ENCODE results near the gene RHBDF1. TPM values are rescaled to one million over a fixed set of nuclear protein-coding genes. Genes with fewer than 3 reads are reported as not detected.
A peak's percentile ranks its signal among the peaks of the same experiment; 100 is the strongest.

The RHBDF1 gene
- total and polyA plus RNA-seq, 9 of the 15 experiments (the other 6 are each of a cell fraction or from before 2014, with no cell fraction given): 1.0 to 8.2 (median 4.2) TPM

DNA sequence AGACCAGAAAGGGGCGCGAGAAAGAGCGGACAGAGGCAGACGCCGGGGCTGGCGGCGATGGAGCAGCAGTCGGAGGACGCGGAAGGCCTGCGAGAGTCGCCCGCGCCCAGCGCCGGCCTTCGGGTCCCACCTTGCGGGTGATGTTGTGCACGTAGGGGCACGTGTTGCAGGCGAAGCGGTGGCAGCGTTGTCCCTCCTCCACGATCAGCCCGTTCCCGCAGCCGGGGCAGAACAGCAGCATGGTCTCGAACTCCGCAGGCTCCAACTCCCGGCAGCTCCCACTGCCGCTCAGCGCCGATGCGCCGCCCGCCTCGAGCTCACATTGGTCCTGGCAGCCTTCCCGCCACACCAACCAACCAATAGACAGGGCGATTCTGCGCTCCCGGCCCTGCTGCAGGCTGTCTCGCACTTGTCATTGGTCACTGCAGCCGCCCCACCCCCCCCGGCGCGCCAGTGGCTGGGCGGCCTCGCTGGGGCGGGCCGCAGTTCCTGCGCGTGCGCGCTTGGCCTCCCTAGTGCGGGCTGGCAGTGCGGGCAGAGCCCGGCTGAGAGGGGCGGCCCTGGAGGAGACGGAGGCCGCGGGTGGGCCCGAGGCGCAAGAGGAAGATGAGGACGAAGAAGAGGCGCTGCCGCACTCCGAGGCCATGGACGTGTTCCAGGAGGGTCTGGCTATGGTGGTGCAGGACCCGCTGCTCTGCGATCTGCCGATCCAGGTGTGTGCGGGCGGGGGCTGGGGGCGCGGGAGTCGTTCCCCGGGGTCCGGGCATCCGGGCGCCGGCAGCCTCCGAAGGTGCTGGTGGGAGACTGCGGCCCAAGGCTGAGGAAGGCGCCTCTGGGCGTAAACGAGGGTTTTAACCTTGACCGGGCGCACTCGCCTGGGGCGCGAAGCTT, 18.8 kb downstream of the RHBDF1 start, which contains the start of the genes POLR3K and SNRNP25 (continued):
- TF ChIP-seq, protein P1, sequence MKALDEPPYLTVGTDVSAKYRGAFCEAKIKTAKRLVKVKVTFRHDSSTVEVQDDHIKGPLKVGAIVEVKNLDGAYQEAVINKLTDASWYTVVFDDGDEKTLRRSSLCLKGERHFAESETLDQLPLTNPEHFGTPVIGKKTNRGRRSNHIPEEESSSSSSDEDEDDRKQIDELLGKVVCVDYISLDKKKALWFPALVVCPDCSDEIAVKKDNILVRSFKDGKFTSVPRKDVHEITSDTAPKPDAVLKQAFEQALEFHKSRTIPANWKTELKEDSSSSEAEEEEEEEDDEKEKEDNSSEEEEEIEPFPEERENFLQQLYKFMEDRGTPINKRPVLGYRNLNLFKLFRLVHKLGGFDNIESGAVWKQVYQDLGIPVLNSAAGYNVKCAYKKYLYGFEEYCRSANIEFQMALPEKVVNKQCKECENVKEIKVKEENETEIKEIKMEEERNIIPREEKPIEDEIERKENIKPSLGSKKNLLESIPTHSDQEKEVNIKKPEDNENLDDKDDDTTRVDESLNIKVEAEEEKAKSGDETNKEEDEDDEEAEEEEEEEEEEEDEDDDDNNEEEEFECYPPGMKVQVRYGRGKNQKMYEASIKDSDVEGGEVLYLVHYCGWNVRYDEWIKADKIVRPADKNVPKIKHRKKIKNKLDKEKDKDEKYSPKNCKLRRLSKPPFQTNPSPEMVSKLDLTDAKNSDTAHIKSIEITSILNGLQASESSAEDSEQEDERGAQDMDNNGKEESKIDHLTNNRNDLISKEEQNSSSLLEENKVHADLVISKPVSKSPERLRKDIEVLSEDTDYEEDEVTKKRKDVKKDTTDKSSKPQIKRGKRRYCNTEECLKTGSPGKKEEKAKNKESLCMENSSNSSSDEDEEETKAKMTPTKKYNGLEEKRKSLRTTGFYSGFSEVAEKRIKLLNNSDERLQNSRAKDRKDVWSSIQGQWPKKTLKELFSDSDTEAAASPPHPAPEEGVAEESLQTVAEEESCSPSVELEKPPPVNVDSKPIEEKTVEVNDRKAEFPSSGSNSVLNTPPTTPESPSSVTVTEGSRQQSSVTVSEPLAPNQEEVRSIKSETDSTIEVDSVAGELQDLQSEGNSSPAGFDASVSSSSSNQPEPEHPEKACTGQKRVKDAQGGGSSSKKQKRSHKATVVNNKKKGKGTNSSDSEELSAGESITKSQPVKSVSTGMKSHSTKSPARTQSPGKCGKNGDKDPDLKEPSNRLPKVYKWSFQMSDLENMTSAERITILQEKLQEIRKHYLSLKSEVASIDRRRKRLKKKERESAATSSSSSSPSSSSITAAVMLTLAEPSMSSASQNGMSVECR (CRISPR knock-in tag; IDR thresholded peaks at IDR 0.05): peak; percentile 66; the same call in 1 of the 2 replicates
- TF ChIP-seq MED1 (CRISPR knock-in tag; IDR thresholded peaks at IDR 0.05; ENCODE audit: borderline replicate concordance) (no peak), TAF1 (IDR thresholded peaks at IDR 0.05; ENCODE audit: control insufficient read depth, extremely low read depth, insufficient read depth, low read length, severe bottlenecking) (peak; percentile 83), CXXC5 (CRISPR knock-in tag; IDR thresholded peaks at IDR 0.05) (peak; percentile 70), EP400 (IDR thresholded peaks at IDR 0.05) (peak; percentile 81; the same call in 1 of the 2 replicates), SP1 (CRISPR knock-in tag; IDR thresholded peaks at IDR 0.05) (peak; percentile 71), PML (IDR thresholded peaks at IDR 0.05; ENCODE audit: low read length) (peak; percentile 35; the same call in 1 of the 2 replicates), ZNF140 (CRISPR knock-in tag; IDR thresholded peaks at IDR 0.05) (no peak), SMAD4 (CRISPR knock-in tag; conservative IDR thresholded peaks at IDR 0.05) (0 out of 2 replicates have a peak, but pooled peaks have one; percentile 30), SP2 (IDR thresholded peaks at IDR 0.05; ENCODE audit: extremely low read depth, low read depth, low read length, poor library complexity, severe bottlenecking) (peak; percentile 82), ETS2 (tag; IDR thresholded peaks at IDR 0.05; ENCODE audit: borderline replicate concordance, poor library complexity, severe bottlenecking) (no peak)
- TF ChIP-seq, protein P2, sequence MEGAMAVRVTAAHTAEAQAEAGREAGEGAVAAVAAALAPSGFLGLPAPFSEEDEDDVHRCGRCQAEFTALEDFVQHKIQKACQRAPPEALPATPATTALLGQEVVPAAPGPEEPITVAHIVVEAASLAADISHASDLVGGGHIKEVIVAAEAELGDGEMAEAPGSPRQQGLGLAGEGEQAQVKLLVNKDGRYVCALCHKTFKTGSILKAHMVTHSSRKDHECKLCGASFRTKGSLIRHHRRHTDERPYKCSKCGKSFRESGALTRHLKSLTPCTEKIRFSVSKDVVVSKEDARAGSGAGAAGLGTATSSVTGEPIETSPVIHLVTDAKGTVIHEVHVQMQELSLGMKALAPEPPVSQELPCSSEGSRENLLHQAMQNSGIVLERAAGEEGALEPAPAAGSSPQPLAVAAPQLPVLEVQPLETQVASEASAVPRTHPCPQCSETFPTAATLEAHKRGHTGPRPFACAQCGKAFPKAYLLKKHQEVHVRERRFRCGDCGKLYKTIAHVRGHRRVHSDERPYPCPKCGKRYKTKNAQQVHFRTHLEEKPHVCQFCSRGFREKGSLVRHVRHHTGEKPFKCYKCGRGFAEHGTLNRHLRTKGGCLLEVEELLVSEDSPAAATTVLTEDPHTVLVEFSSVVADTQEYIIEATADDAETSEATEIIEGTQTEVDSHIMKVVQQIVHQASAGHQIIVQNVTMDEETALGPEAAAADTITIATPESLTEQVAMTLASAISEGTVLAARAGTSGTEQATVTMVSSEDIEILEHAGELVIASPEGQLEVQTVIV (CRISPR knock-in tag; IDR thresholded peaks at IDR 0.05; ENCODE audit: borderline replicate concordance): no peak
- TF ChIP-seq, protein P3, sequence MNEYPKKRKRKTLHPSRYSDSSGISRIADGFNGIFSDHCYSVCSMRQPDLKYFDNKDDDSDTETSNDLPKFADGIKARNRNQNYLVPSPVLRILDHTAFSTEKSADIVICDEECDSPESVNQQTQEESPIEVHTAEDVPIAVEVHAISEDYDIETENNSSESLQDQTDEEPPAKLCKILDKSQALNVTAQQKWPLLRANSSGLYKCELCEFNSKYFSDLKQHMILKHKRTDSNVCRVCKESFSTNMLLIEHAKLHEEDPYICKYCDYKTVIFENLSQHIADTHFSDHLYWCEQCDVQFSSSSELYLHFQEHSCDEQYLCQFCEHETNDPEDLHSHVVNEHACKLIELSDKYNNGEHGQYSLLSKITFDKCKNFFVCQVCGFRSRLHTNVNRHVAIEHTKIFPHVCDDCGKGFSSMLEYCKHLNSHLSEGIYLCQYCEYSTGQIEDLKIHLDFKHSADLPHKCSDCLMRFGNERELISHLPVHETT (CRISPR knock-in tag; conservative IDR thresholded peaks at IDR 0.05 in 1 of 2, IDR thresholded peaks at IDR 0.05 in 1 of 2): peak in 1 of 2 experiments; percentile 17; a peak in 1 of 4 replicates
- TF ChIP-seq, protein P4, sequence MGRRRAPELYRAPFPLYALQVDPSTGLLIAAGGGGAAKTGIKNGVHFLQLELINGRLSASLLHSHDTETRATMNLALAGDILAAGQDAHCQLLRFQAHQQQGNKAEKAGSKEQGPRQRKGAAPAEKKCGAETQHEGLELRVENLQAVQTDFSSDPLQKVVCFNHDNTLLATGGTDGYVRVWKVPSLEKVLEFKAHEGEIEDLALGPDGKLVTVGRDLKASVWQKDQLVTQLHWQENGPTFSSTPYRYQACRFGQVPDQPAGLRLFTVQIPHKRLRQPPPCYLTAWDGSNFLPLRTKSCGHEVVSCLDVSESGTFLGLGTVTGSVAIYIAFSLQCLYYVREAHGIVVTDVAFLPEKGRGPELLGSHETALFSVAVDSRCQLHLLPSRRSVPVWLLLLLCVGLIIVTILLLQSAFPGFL (CRISPR knock-in tag; IDR thresholded peaks at IDR 0.05): 0 out of 2 replicates have a peak, but pooled peaks have one; percentile 56
